GM19193 (cell line): ENCODE results near the gene DAPK2.

Experiments
- POLR2A ChIP-seq: IDR thresholded peaks from 4 replicates; pipeline ENCODE4 v1.6.1; 2011; ENCODE audit not compliant: insufficient read depth, insufficient read length; ENCODE audit errors: extremely low read depth

DAPK2 gene

GRCh38 chr15:64068133-64068532 lies 21.8 kb upstream of the DAPK2 start:
- no peak for TF ChIP-seq POLR2A

- TF ChIP-seq POLR2A: no peak
These were observed 21.3 kb upstream of the DAPK2 start for GRCh38 chr15:64067564-64068030.

- TF ChIP-seq POLR2A: no peak
These were observed 20.2 kb upstream of the DAPK2 start for GRCh38 chr15:64066451-64066850.

- TF ChIP-seq POLR2A: no peak
These were observed 14.4 kb upstream of the DAPK2 start for GRCh38 chr15:64060716-64061115.

- no peak for TF ChIP-seq POLR2A
These were observed 12.0 kb upstream of the DAPK2 start for GRCh38 chr15:64058279-64058678.

GRCh38 chr15:64052925-64053491 lies 6.7 kb upstream of the DAPK2 start:
- no peak for TF ChIP-seq POLR2A

GRCh38 chr15:64051407-64052259 lies 5.3 kb upstream of the DAPK2 start:
- no peak for TF ChIP-seq POLR2A

- no peak for TF ChIP-seq POLR2A
These were observed 4.8 kb upstream of the DAPK2 start for GRCh38 chr15:64051093-64051402.

GRCh38 chr15:64050281-64051092 lies 4.2 kb upstream of the DAPK2 start:
- no peak for TF ChIP-seq POLR2A

- no peak for TF ChIP-seq POLR2A
These were observed 2.6 kb upstream of the DAPK2 start for GRCh38 chr15:64048781-64049460.

- no peak for TF ChIP-seq POLR2A
These were observed 388 bp downstream of the DAPK2 start for GRCh38 chr15:64045774-64046420.

- TF ChIP-seq POLR2A: no peak
These were observed 1.2 kb downstream of the DAPK2 start for GRCh38 chr15:64045101-64045435.

- TF ChIP-seq POLR2A: no peak
These were observed 1.8 kb downstream of the DAPK2 start for GRCh38 chr15:64044300-64045100.
